Bronchial epithelial cell (primary cell): Measurements from ENCODE around the gene TARDBP. TPM values are rescaled to one million over a fixed set of nuclear protein-coding genes. Genes with fewer than 3 reads are reported as not detected.
"Not testable (repeated sequence)": the region's sequence is repeated elsewhere in the genome, so short reads cannot be mapped to it uniquely, and the experiment has no call there.

ENCODE experiments used
- DNase-seq: peaks from one replicate; pipeline ENCODE4 v3.0.0-alpha.2; 2010; ENCODE audit warnings: low read depth
- FAIRE-seq: peaks from 2 replicates; lab custom pipeline; 2011; peaks lifted over from hg19 to GRCh38; lab: Jason Lieb, UNC
- H3K27me3 ChIP-seq: 2 replicates; pipeline ENCODE4 v1.5.1; 2011; ENCODE audit warnings: low read length; ENCODE audit not compliant: control insufficient read depth, insufficient read depth
- H3K36me3 ChIP-seq: 2 replicates; pipeline ENCODE4 v1.5.1; 2011; ENCODE audit warnings: low read length; ENCODE audit not compliant: control insufficient read depth, insufficient read depth
- H3K4me3 ChIP-seq: 2 replicates; pipeline ENCODE4 v1.5.1; 2011; ENCODE audit warnings: mild to moderate bottlenecking, low read depth, low read length, control low read depth
- total RNA-seq: library from RNA; depleted of rRNA; stranded (reverse); fragments of >200 nt; gene quantifications from 2 replicates; pipeline ENCODE4 v1.2.1, GENCODE V29; 2014
- TF ChIP-seq, protein P1 (sequence below): IDR thresholded peaks from 2 replicates; pipeline ENCODE4 v1.5.1; 2011; ENCODE audit warnings: mild to moderate bottlenecking, moderate library complexity, low read length, control low read depth, inconsistent platforms; ENCODE audit not compliant: insufficient read depth, severe bottlenecking

TARDBP gene
- total RNA-seq, 1 donor from 2014 or later, result 79.0 TPM

DNA sequence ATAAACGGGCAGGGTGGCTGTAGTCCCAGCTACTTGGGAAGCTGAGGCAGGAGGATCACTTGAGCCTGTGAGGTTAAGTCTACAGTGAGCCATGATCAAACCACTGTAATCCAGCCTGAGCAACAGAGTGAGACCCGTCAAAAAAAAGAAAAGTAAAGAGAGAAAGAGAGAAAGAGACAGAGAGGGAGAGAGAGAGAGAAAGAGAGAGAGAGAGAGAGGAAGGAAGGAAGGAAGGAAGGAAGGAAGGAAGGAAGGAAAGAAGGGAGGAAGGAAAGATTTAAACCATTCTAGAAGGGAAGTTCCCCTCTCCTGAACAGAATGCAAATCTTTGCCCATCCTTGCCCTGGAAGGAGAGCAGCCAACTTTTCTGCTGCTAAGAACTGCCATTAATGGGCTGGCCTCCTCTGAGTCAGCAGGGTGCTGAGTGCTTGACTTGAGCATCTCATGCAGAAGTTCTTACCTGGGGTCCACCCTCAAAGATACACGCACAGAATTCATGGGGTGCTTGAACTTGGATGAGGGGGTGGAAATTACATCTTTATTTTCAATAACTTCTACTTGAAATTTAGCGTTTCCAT, 24.5 kb upstream of the TARDBP start:
- TF ChIP-seq, protein P1, sequence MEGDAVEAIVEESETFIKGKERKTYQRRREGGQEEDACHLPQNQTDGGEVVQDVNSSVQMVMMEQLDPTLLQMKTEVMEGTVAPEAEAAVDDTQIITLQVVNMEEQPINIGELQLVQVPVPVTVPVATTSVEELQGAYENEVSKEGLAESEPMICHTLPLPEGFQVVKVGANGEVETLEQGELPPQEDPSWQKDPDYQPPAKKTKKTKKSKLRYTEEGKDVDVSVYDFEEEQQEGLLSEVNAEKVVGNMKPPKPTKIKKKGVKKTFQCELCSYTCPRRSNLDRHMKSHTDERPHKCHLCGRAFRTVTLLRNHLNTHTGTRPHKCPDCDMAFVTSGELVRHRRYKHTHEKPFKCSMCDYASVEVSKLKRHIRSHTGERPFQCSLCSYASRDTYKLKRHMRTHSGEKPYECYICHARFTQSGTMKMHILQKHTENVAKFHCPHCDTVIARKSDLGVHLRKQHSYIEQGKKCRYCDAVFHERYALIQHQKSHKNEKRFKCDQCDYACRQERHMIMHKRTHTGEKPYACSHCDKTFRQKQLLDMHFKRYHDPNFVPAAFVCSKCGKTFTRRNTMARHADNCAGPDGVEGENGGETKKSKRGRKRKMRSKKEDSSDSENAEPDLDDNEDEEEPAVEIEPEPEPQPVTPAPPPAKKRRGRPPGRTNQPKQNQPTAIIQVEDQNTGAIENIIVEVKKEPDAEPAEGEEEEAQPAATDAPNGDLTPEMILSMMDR, result no peak
- FAIRE-seq, result no peak
- DNase-seq, result no peak
- Histone ChIP-seq H3K36me3 (no peaks in the 10 kb centered on the region), H3K27me3 (peaks cover 3% of the 10 kb centered on the region), H3K4me3 (no peak overlapping the region)

DNA sequence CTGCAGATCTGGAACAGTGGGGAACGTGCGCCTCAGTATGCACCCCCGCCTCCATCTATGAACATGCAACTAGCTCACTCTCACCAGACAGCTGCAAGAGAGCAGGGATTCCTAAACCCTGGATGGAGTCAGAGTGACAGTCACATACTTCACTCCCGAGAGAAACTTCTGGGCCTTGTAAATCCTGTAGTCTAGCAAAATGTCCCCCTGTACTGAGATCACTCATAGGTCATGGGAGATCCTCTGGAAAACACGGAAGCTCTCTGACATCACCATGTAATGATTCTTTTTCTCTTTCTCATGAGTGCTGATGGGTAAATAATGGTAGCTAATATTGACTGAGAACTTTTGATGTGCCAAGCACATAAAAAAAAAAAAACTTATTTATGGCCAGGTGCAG, 23.4 kb upstream of the TARDBP start:
- Histone ChIP-seq H3K36me3 (no peaks in the 10 kb centered on the region), H3K4me3 (no peak overlapping the region), H3K27me3 (peaks cover 3% of the 10 kb centered on the region)
- no peak for FAIRE-seq
- DNase-seq, result no peak
- TF ChIP-seq, protein P1, result no peak

DNA sequence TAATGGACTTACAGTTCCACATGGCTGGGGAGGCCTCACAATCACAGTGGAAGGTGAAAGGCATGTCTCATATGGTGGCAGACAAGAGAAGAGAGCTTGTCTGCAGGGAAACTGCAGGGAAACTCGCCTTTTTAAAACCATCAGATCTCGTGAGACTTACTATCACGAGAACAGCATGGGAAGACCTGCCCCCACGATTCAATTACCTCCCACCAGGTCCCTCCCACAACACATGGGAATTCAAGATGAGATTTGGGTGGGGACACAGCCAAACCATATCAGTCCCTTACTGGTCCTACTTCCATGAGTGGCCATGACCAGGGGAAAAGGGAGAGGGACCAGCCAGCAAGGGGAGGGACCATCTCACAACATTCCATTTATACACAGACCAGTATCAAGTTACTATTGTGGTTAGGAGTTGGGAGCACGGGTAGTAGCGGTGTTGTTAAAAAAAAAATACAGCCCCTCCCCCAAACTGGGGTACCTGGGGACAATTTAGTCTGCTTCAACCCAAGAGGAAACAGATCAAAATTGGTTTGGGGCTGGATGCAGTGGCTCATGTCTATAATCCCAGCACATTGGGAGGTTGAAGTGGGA, 22.4 kb upstream of the TARDBP start:
- not testable (repeated sequence) for FAIRE-seq, H3K27me3 ChIP-seq, DNase-seq, H3K4me3 ChIP-seq, H3K36me3 ChIP-seq

DNA sequence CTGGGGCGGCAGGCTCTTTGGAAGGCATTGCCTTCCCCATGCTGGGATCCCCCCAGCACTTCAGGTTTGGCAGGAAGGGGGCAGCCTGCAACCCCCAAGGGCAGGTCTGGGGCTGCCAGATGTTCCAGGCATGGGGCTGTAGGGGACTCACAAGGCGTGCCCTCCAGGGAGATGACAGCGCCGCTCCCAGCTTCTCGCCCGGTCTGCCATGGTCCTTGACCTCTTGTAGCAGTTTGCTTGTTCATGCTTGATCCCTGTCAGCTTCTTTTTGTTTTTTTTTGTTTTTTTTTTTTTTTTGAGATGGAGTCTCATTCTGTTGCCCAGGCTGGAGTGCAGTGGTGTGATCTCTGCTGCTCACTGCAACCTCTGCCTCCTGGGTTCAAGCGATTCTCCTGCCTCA, 21.6 kb upstream of the TARDBP start:
- TF ChIP-seq, protein P1, result no peak
- DNase-seq, result no peak
- Histone ChIP-seq H3K27me3 (peaks cover 2% of the 10 kb centered on the region), H3K36me3 (no peaks in the 10 kb centered on the region), H3K4me3 (no peak overlapping the region)
- FAIRE-seq, result no peak

DNA sequence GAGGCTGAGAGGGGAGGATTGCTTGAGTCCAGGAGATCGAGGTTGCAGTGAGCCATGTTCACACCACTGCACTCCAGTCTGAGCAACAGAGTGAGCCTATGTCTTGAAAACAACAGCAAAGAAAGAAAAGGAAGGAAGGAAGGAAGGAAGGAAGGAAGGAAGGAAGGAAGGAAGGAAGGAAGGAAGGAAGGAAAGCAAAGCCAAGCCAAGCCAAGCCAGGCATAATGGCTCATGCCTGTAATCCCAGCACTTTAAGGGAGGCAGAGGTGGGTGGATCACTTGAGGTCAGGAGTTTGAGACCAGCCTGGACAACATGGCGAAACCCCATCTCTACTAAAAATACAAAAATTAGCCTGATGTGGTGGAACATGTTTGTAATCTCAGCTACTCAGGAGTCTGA, 20.4 kb upstream of the TARDBP start:
- DNase-seq, H3K27me3 ChIP-seq, FAIRE-seq, H3K4me3 ChIP-seq, H3K36me3 ChIP-seq: not testable (repeated sequence)

DNA sequence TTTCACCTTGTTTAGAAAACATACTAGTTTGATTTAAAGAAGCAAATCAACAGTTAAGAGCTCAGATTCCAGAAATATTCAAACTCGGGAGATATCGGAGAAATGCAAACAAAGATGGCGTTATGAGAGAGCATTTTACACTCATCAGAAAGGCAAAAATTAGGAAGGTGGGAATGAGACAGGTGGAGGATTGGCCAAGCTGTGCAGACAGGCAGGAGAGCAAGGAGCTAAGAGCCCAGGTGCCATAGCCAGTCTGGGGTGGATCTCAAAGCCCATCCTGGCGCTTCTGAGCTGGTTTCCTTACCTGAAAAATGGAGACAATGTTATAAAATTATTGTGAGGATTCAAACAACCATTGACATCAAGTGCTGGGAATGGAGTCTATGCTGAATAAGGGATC, 19.6 kb upstream of the TARDBP start:
- FAIRE-seq (no peak), DNase-seq (no peak)
- H3K36me3 ChIP-seq, result no peaks in the 10 kb centered on the region
- TF ChIP-seq, protein P1, result no peak
- H3K27me3 ChIP-seq, result peaks cover 2% of the 10 kb centered on the region
- H3K4me3 ChIP-seq, result no peak overlapping the region

DNA sequence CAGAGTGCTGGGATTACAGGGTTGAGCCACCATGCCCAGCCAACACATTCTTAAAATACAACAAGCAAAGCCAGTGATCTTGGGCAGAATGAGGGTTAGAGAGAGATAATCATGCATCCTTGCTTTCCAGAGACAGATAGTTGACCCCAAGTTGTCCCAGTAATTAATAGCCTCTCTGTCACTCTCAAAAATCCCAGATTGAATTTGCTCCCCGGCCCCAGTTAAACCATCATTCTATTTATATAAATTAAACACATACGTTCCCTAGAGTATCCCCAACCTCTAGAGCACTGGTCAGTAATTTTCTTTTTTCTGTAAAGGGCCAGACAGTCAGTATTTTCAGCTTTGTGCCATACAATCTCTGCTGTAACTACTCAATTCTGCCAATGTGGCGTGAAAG, 16.4 kb upstream of the TARDBP start:
- FAIRE-seq, result no peak
- TF ChIP-seq, protein P1, result no peak
- no peaks in the 10 kb centered on the region for H3K36me3 ChIP-seq
- DNase-seq, result no peak
- no peak overlapping the region for H3K4me3 ChIP-seq
- H3K27me3 ChIP-seq, result peaks cover 2% of the 10 kb centered on the region
